Limb (tissue), 2 donors: Measurements from ENCODE around the gene ILKAP.
A peak's percentile ranks its signal among the peaks of the same experiment; 100 is the strongest.

Source experiments
- DNase-seq, 2 donors: peaks; one replicate each; pipeline ENCODE4 v3.0.0-alpha.2; 2016; ENCODE audit errors: extremely low spot score in 2 of 2

The ILKAP gene

GRCh38 chr2:238152771-238153688, 50.5 kb downstream of the ILKAP start:
- no peak for DNase-seq

- no peak for DNase-seq
Measured at GRCh38 chr2:238151628-238152235, 51.8 kb downstream of the ILKAP start.

- no peak for DNase-seq
Measured at GRCh38 chr2:238151205-238151604, 52.3 kb downstream of the ILKAP start.

- no peak for DNase-seq
Measured at GRCh38 chr2:238150686-238151085, 52.8 kb downstream of the ILKAP start.

- no peak for DNase-seq
Measured at GRCh38 chr2:238149841-238150572, 53.5 kb downstream of the ILKAP start.

GRCh38 chr2:238148981-238149380, 54.5 kb downstream of the ILKAP start:
- DNase-seq: no peak

GRCh38 chr2:238146884-238147544, 56.5 kb downstream of the ILKAP start:
- DNase-seq: no peak

- DNase-seq: no peak
Measured at GRCh38 chr2:238145851-238146250, 57.6 kb downstream of the ILKAP start.

- no peak for DNase-seq
Measured at GRCh38 chr2:238145046-238145445, 58.4 kb downstream of the ILKAP start.

- DNase-seq: no peak
Measured at GRCh38 chr2:238144262-238144661, 59.2 kb downstream of the ILKAP start.

GRCh38 chr2:238143239-238143951, 60.1 kb downstream of the ILKAP start:
- DNase-seq: no peak

- no peak for DNase-seq
Measured at GRCh38 chr2:238142382-238143205, 60.9 kb downstream of the ILKAP start.

GRCh38 chr2:238141541-238142318, 61.8 kb downstream of the ILKAP start:
- peak in 1 of 2 donors; percentile 44 for DNase-seq

GRCh38 chr2:238140721-238141540, 62.6 kb downstream of the ILKAP start:
- DNase-seq: no peak

GRCh38 chr2:238140040-238140439, 63.5 kb downstream of the ILKAP start:
- DNase-seq: no peak

- DNase-seq: no peak
Measured at GRCh38 chr2:238139196-238140039, 64.1 kb downstream of the ILKAP start.
